Esophagus muscularis mucosa (tissue), 3 donors: ENCODE data around the gene KNTC1.

Experiments
- EP300 ChIP-seq: sonication (generic); formaldehyde crosslinking; IDR thresholded peaks from one replicate; pipeline ENCODE4 v1.6.1; 2017; ENCODE audit warnings: antibody characterized with exemption
- TF ChIP-seq, protein P1 (sequence below), 3 experiments: fragments of 200-600 bp in 2 of 3; fragments of 450-650 bp in 1 of 3; sonication (generic) in 2 of 3; IDR thresholded peaks; one replicate each; pipeline ENCODE4 v1.5.1; 2017 to 2019; ENCODE audit warnings: antibody characterized with exemption in 3 of 3, mild to moderate bottlenecking in 2 of 3, moderate library complexity in 1 of 3

DNA sequence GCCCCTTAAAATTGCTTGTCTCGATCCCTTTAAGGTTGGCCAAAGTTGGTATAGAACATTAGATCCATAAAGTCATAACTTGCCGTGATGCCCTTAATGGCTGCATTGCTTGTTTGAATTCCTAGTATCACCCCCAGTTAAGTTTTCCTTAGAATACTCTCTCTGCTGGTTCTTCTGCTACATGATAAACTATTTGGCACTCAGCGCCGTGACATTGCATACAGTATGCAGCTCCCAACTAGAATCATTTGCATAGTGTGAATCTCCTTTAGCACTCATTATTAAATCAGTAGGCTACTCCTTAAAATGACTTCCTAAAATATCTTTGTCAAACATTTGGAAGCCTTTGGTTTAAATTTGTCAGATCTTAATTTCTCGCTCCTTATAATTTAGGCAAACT is 42.2 kb downstream of the KNTC1 start:
- TF ChIP-seq, protein P1, sequence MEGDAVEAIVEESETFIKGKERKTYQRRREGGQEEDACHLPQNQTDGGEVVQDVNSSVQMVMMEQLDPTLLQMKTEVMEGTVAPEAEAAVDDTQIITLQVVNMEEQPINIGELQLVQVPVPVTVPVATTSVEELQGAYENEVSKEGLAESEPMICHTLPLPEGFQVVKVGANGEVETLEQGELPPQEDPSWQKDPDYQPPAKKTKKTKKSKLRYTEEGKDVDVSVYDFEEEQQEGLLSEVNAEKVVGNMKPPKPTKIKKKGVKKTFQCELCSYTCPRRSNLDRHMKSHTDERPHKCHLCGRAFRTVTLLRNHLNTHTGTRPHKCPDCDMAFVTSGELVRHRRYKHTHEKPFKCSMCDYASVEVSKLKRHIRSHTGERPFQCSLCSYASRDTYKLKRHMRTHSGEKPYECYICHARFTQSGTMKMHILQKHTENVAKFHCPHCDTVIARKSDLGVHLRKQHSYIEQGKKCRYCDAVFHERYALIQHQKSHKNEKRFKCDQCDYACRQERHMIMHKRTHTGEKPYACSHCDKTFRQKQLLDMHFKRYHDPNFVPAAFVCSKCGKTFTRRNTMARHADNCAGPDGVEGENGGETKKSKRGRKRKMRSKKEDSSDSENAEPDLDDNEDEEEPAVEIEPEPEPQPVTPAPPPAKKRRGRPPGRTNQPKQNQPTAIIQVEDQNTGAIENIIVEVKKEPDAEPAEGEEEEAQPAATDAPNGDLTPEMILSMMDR (IDR thresholded peaks at IDR 0.05), result no peak
- TF ChIP-seq EP300, result no peak
